SU-DHL-6 (cell line): ENCODE results near the gene STRIP2.
"Not testable (repeated sequence)": the region's sequence is repeated elsewhere in the genome, so short reads cannot be mapped to it uniquely, and the experiment has no call there.

Experiments used
- H2AFZ ChIP-seq: fragments of 200-600 bp; sonication (generic); 2 replicates; pipeline ENCODE4 v1.6.1; 2014; ENCODE audit warnings: low read depth, mild to moderate bottlenecking, moderate library complexity, mixed read lengths, antibody characterized with exemption, low read length; ENCODE audit not compliant: severe bottlenecking
- H3F3A ChIP-seq: fragments of 200-600 bp; shearing (Covaris generic); 2 replicates; pipeline ENCODE4 v1.6.0; 2016; ENCODE audit warnings: antibody characterized with exemption, mild to moderate bottlenecking; ENCODE audit not compliant: insufficient read depth
- H3K27ac ChIP-seq: fragments of 200-600 bp; sonication (generic); 2 replicates; pipeline ENCODE4 v1.5.1; 2016; ENCODE audit warnings: low read depth, mild to moderate bottlenecking, low read length, moderate library complexity, mixed read lengths
- H3K27me3 ChIP-seq: fragments of 200-600 bp; sonication (generic), shearing (Covaris generic); 2 replicates; pipeline ENCODE4 v1.6.0; 2014; ENCODE audit warnings: mild to moderate bottlenecking, low read length
- H3K36me3 ChIP-seq: fragments of 200-600 bp; sonication (generic); 2 replicates; pipeline ENCODE4 v1.6.1; 2014; ENCODE audit warnings: mild to moderate bottlenecking, low read length, mixed read lengths
- H3K4me2 ChIP-seq: fragments of 300-600, 200-600 bp; shearing (Covaris generic), sonication (generic); 2 replicates; pipeline ENCODE4 v1.6.0; 2014; ENCODE audit warnings: low read length, low read depth, mild to moderate bottlenecking; ENCODE audit not compliant: poor library complexity, severe bottlenecking
- H3K4me3 ChIP-seq: fragments of 200-600 bp; sonication (generic); 2 replicates; pipeline ENCODE4 v1.5.1; 2014; ENCODE audit warnings: antibody characterized with exemption, low read length, mild to moderate bottlenecking, mixed read lengths; ENCODE audit not compliant: insufficient read depth, poor library complexity, severe bottlenecking
- H3K79me2 ChIP-seq: fragments of 200-600 bp; sonication (generic); 2 replicates; pipeline ENCODE4 v1.6.1; 2014; ENCODE audit warnings: mild to moderate bottlenecking, low read length, moderate library complexity; ENCODE audit not compliant: insufficient read depth
- H3K9ac ChIP-seq: fragments of 200-600 bp; sonication (generic); 2 replicates; pipeline ENCODE4 v1.7.0; 2014; ENCODE audit warnings: mild to moderate bottlenecking, low read length
- H3K9me2 ChIP-seq: fragments of 200-600 bp; sonication (generic); replicated peaks from 2 replicates; pipeline ENCODE4 v1.6.1; 2014; ENCODE audit warnings: low read length; ENCODE audit not compliant: insufficient read depth
- H3K9me3 ChIP-seq: fragments of 200-600 bp; sonication (generic); 2 replicates; pipeline ENCODE4 v1.6.1; 2014; ENCODE audit warnings: low read length, mixed read lengths; ENCODE audit not compliant: insufficient read depth
- H4K20me1 ChIP-seq: fragments of 200-600 bp; sonication (generic); 2 replicates; pipeline ENCODE4 v1.6.1; 2014; ENCODE audit warnings: low read depth, mild to moderate bottlenecking, antibody characterized with exemption, low read length, moderate library complexity, mixed read lengths
- EZH2phosphoT487 ChIP-seq: fragments of 200-600 bp; sonication (generic), shearing (Covaris generic); conservative IDR thresholded peaks from 2 replicates; pipeline ENCODE4 v1.6.1; 2018; ENCODE audit warnings: mild to moderate bottlenecking, antibody characterized with exemption, low read length, moderate library complexity, mixed read lengths
- TF ChIP-seq, protein P1 (sequence below): fragments of 200-600 bp; sonication (generic); IDR thresholded peaks from one replicate; pipeline ENCODE4 v1.5.1; 2017; ENCODE audit warnings: antibody characterized with exemption, mild to moderate bottlenecking, low read length, moderate library complexity; ENCODE audit not compliant: insufficient read depth, poor library complexity, severe bottlenecking

Gene STRIP2

GRCh38 chr7:129523924-129524323 lies 89.7 kb downstream of the STRIP2 start:
- H3K4me3 ChIP-seq: no peak overlapping the region
- H3F3A ChIP-seq: no peaks in the 10 kb centered on the region
- no peak overlapping the region for H3K9ac ChIP-seq
- H3K27me3 ChIP-seq: no peaks in the 10 kb centered on the region
- H3K9me3 ChIP-seq: no peaks in the 10 kb centered on the region
- H3K4me2 ChIP-seq: no peak overlapping the region
- H4K20me1 ChIP-seq: no peaks in the 10 kb centered on the region
- no peak overlapping the region for H2AFZ ChIP-seq
- no peak for TF ChIP-seq EZH2phosphoT487
- TF ChIP-seq, protein P1, sequence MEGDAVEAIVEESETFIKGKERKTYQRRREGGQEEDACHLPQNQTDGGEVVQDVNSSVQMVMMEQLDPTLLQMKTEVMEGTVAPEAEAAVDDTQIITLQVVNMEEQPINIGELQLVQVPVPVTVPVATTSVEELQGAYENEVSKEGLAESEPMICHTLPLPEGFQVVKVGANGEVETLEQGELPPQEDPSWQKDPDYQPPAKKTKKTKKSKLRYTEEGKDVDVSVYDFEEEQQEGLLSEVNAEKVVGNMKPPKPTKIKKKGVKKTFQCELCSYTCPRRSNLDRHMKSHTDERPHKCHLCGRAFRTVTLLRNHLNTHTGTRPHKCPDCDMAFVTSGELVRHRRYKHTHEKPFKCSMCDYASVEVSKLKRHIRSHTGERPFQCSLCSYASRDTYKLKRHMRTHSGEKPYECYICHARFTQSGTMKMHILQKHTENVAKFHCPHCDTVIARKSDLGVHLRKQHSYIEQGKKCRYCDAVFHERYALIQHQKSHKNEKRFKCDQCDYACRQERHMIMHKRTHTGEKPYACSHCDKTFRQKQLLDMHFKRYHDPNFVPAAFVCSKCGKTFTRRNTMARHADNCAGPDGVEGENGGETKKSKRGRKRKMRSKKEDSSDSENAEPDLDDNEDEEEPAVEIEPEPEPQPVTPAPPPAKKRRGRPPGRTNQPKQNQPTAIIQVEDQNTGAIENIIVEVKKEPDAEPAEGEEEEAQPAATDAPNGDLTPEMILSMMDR: no peak
- no peaks in the 10 kb centered on the region for H3K79me2 ChIP-seq
- H3K9me2 ChIP-seq: no peaks in the 10 kb centered on the region
- H3K36me3 ChIP-seq: no peaks in the 10 kb centered on the region
- no peak overlapping the region for H3K27ac ChIP-seq

GRCh38 chr7:129524405-129524804 lies 90.2 kb downstream of the STRIP2 start:
- not testable (repeated sequence) for H3K9ac ChIP-seq, H3K4me3 ChIP-seq, H3K36me3 ChIP-seq, H4K20me1 ChIP-seq, H3K4me2 ChIP-seq, H3K27ac ChIP-seq, H3K9me3 ChIP-seq, H3F3A ChIP-seq, H2AFZ ChIP-seq, H3K27me3 ChIP-seq, H3K9me2 ChIP-seq, H3K79me2 ChIP-seq

GRCh38 chr7:129525225-129525862 lies 91.1 kb downstream of the STRIP2 start:
- Histone ChIP-seq H3K4me3 (no peak overlapping the region), H3K79me2 (no peaks in the 10 kb centered on the region), H2AFZ (no peak overlapping the region), H3K27ac (no peak overlapping the region), H3K9me2 (no peaks in the 10 kb centered on the region), H3F3A (no peaks in the 10 kb centered on the region), H3K36me3 (no peaks in the 10 kb centered on the region), H4K20me1 (no peaks in the 10 kb centered on the region), H3K27me3 (no peaks in the 10 kb centered on the region), H3K4me2 (no peak overlapping the region), H3K9ac (no peak overlapping the region), H3K9me3 (no peaks in the 10 kb centered on the region)
- TF ChIP-seq EZH2phosphoT487: no peak
- TF ChIP-seq, protein P1: no peak

- no peaks in the 10 kb centered on the region for H3F3A ChIP-seq
- H4K20me1 ChIP-seq: no peaks in the 10 kb centered on the region
- no peak overlapping the region for H3K4me3 ChIP-seq
- no peak overlapping the region for H2AFZ ChIP-seq
- no peaks in the 10 kb centered on the region for H3K27me3 ChIP-seq
- TF ChIP-seq, protein P1: no peak
- TF ChIP-seq EZH2phosphoT487: no peak
- H3K9ac ChIP-seq: no peak overlapping the region
- H3K4me2 ChIP-seq: no peak overlapping the region
- H3K9me2 ChIP-seq: no peaks in the 10 kb centered on the region
- H3K27ac ChIP-seq: no peak overlapping the region
- no peaks in the 10 kb centered on the region for H3K9me3 ChIP-seq
- no peaks in the 10 kb centered on the region for H3K36me3 ChIP-seq
- no peaks in the 10 kb centered on the region for H3K79me2 ChIP-seq
Observed at GRCh38 chr7:129529643-129530042, 95.4 kb downstream of the STRIP2 start.
